Activated CD4-positive, alpha-beta T cell treated with anti-CD3 and anti-CD28 coated beads, Interleukin-2, Interleukin-6, amounts not matched to agents 100 ng/mL and 50 ng/mL, durations not matched to agents 16 hours and 8 hours (primary cell): ENCODE results near the gene LTA4H.
"Not testable (repeated sequence)": the region's sequence is repeated elsewhere in the genome, so short reads cannot be mapped to it uniquely, and the experiment has no call there.

Experiments
- DNase-seq: peaks from one replicate; pipeline ENCODE4 v3.0.0-alpha.2; 2020

LTA4H gene

GRCh38 chr12:96035283-96036236, at the start of gene LTA4H:
Gene LTA4H (minus strand): TSS chr12:96035587. CDS start chr12:96035519, 68 bp downstream.
- DNase-seq = peak; percentile 97

- no peak for DNase-seq
Observed at GRCh38 chr12:96084624-96085023, 49.2 kb upstream of the LTA4H start.

- no peak for DNase-seq
Observed at GRCh38 chr12:96083020-96083719, 47.8 kb upstream of the LTA4H start.

DNA sequence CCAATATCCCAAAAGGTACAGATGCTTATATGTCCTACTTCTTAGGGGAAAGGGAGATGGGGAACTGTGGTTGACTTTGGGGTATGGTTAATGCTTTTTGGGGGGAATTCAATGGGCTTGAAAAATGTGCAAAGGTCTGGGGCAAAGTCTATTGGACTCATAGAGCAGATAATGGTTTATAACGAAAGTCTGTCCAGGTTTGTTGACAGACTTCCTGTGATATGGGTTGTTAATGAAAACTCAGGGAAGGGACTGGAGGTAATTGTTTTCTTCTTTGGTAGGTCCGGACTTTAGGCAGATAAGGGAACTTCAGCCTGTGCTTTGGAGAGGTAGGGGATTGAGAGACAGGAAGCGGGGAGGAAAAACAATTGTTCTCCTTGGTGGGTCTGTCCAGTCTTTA, 46.2 kb upstream of the LTA4H start:
- no peak for DNase-seq

- DNase-seq = no peak
Observed at GRCh38 chr12:96078231-96079135, 43.1 kb upstream of the LTA4H start.

GRCh38 chr12:96077081-96077480, 41.7 kb upstream of the LTA4H start:
- no peak for DNase-seq

DNA sequence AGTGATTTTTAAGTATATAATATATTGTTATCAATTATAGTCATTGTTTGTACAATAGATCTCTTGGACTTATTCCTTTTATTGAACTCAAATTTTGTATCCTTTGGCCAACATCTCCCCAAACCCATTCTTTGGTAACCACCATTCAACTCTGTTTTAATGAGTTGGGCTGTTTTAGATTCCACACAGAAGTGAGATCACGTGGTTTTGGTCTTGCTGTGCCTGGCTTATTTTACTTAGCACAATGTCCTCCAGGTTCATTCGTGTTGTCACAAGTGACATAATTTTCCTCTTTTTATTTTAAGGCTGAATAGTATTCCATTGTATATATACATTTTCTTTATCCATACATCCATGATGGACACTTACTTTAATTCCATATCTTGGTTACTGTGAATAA, 40.2 kb upstream of the LTA4H start:
- no peak for DNase-seq

DNA sequence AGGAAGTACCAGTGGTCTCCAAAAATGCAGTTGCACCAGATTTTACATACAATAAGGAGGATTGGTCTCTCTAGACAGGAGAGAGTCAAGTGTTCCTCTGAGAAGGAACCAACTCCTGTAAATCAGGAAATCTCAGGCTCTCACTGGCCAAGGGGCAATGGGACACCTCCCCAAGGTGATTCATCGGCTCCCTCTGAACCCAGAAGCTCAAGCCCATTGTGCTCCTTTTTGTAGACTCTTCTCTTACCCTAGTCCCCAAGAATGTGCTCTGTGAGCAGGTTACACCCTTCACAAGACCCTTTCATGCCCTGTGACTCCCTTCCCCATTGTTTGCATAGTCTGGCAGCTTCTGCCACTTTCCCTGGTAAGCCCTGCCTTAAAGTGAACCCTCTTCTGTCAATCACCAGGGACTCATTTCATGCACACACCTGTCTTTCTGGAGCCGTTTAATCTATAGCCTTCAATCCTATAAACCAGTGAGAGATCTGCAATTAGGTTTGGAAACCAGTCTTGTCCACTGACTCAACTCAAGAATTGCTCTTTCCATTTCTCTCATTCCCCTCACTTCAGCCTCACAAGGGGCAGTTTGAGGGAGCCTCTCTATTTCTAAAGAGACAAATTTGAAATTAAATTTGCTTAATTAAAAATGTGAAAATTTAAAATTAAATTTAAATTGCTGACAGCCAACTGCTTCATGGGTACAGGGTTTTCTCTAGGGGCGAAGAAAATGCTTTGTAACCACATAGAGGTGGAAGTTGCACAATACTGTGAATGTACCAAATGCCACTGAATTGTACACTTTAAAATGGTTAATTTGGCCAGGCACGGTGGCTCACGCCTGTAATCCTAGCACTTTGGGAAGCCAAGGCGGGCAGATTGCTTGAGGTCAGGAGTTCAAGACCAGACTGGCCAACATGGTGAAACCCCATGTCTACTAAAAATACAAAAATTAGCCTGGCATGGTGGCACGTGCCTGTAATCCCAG, 38.3 kb upstream of the LTA4H start:
- DNase-seq = peak; percentile 45

- DNase-seq = peak; percentile 18
Observed at GRCh38 chr12:96070670-96071279, 35.4 kb upstream of the LTA4H start.

DNA sequence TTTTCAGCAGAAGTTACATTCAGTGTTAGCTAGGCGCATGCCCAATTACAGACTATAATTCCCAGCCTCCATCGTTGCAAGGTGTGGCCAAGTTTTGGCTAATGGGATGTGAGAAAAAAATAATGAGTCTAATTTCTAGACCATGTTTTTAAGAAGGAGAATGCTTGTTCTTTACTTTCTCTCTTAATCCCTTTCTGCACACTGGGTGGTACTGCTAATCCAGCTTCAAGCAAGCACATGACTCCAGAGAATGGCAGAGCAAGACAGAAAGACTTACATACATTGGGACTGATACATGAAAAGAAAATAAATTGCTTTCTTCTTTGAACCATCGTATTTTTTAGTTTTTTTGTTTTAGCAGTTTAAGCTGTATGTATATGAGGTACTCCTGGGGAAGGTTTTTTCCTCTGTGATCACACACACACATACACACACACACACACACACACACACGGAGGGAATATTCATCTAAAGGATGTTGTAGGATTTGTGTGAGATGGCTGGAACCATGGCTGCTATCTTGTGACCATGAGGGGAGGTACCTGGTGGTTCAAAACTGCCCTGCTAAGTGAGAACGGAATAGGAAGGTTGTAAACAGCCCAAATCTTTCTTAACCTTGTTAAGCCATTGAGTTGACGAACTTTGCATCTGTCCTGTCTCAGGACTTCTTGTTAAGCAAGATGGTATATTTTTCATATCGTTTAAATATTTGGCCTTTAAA, 34.3 kb upstream of the LTA4H start:
- DNase-seq = no peak

DNA sequence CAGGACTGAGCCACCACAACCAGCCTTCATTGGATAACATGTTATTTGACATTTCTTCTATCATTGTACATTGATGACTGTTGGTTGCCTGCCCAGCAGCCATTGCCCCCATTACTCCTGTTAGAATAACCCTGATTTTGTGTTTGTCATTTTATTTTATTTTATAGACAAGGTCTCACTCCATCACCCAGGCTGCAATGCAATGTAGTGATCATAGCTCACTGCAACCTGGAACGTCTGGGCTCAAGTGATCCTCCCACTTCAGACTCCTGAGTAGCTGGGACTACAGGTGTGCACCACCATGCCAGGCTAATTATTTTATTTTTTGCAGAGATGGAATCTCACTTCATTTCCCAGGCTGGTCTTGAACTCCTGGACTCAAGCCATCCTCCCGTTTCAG, 33.2 kb upstream of the LTA4H start:
- no peak for DNase-seq

DNA sequence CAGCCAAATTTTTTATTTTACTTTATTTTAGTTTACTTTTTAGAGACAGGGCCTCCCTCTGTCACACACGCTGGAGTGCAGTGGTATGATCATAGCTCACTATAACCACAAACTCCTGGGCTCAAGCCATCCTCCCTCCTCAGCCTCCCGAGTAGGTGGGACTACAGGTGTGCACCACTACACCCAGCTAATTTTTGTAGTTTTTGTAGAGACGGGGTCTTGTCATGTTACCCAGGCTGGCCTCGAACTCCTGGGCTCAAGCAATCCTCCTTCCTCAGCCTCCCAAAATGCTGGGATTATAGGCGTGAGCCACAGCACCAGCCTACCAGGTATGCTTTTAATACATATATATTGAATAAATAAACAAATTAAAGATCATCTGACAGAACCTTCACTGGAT, 32.7 kb upstream of the LTA4H start:
- DNase-seq = no peak

GRCh38 chr12:96065776-96066175, 30.4 kb upstream of the LTA4H start:
- DNase-seq = not testable (repeated sequence)

- no peak for DNase-seq
Observed at GRCh38 chr12:96064966-96065365, 29.6 kb upstream of the LTA4H start.

GRCh38 chr12:96064271-96064670, 28.9 kb upstream of the LTA4H start:
- DNase-seq = no peak

GRCh38 chr12:96063046-96063445, 27.7 kb upstream of the LTA4H start:
- DNase-seq = peak; percentile 17

DNA sequence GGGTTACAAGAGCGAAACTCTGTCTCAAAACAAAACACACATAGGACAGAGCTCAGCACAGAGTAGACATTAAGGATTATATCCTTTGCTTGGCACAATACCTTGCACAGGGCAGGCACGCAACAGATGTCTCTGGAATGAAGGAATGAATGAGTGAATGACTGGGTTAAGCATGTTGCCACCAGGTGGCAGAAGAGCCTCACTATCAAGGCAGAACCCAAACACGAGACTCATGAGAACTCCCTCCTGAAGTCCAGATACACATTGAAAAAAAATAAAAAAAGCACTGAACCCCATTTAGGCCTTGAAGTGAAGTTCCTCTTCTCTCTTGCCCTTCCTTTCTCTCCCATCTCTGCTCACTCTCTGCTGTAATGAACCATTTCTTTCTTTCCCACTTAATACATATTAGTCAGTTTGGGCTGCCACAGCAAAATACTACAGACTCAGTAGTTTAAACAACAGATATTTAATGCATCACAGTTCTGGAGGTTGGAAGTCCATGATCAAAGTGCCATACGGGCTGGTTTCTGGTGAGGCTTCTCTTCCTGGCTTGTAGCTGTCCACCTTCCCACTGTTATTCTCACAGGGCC, 26.6 kb upstream of the LTA4H start:
- DNase-seq = peak; percentile 85

DNA sequence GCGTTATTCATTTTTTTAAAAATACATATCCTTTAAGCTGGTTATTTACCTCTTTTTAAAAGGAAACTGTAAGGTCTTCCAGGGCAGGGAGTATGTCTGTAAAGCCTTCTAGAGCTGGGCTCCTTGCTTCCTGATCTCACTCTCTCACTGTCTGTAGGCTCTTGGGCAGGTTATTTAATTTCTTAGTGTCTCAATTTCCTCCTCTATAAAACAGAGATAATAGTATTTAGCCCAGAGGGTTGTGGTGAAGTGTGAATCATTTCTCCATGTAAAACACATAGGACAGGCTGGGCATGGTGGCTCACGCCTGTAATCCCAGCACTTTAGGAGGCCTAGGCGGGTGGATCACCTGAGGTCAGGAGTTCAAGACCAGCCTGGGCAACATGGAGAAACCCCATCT, 25.9 kb upstream of the LTA4H start:
- no peak for DNase-seq

DNA sequence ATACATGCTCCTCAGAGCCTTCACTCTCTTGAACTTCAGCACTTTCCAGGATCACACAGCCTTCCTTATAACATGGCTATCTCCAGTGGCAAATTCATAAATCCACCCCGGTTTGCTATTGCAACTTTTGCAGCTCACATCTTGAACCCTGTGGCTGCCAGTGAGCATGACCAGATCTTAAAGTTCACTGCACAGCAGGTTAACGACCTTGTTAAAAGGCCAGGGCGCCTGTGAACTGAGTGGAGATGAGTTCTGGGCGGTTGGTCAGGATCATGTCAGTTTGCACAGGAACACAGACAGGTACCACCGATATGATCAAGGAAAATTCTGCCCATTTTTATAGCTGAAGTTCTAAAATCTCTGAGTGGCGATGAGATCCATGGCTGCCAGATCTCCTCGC, 24.7 kb upstream of the LTA4H start:
- DNase-seq = no peak

DNA sequence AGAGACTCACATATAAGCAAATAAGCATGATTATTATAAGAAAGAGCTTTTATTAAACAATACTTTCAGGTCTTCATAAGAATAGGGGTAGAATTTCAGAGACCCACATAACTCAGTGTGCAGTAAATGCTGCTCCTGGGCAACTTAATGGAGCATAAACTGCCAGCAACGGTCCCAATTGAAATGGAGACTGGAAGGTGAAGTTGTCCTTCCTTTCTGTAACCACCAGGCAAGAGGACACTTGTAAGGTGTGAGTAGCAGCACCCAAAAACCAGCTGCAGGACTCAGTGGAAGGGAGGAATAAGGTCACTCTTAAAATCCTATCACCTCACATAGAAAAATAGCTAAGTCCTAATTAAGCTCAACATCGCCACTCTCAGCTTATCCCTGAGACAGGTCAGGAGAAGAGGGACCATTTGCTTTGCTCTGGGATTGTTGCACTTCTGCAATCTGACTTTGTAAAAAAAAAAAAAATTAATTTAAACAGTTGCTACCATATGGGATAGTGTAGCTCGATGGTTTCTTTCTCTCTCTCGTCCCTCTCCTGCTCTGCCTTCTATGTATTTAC, 22.7 kb upstream of the LTA4H start:
- no peak for DNase-seq
